ENCODE data around the gene ARFGAP2. TPM values are rescaled to one million over a fixed set of nuclear protein-coding genes. Genes with fewer than 3 reads are reported as not detected.

Gene ARFGAP2
- polyA plus RNA-seq, 1 donor (not counting 4 experiments of a cell fraction or from before 2014, with no cell fraction given) = 51.0 TPM

GRCh38 chr11:47204637-47204989, 27.9 kb upstream of the ARFGAP2 start:
- peak overlapping the region; percentile 63 for H3K4me2 ChIP-seq (ENCODE audit: control insufficient read depth, extremely low read depth, insufficient read depth, low read depth, low read length)
- no peaks in the 10 kb centered on the region for H3K27me3 ChIP-seq (ENCODE audit: control insufficient read depth, extremely low read depth, insufficient read depth, low read length)
- no peaks in the 10 kb centered on the region for H4K20me1 ChIP-seq (ENCODE audit: control insufficient read depth, extremely low read depth, insufficient read depth, low read length)
- peak overlapping the region; percentile 46 for H3K9ac ChIP-seq (ENCODE audit: control insufficient read depth, extremely low read depth, insufficient read depth, low read length)
- no peaks in the 10 kb centered on the region for H3K36me3 ChIP-seq (ENCODE audit: control insufficient read depth in 2 of 2, extremely low read depth in 1 of 2, insufficient read depth in 2 of 2, low read length in 2 of 2)
- TF ChIP-seq EZH2 (IDR thresholded peaks at IDR 0.05; ENCODE audit: low read length) = no peak
- no peak for TF ChIP-seq CTCF (optimal IDR thresholded peaks at IDR 0.05 in 1 of 3, IDR thresholded peaks at IDR 0.05 in 1 of 3, conservative IDR thresholded peaks at IDR 0.05 in 1 of 3; ENCODE audit: extremely low read depth in 1 of 3, insufficient read depth in 2 of 3, low read length in 3 of 3)
- H3K4me1 ChIP-seq (ENCODE audit: control insufficient read depth, extremely low read depth, insufficient read depth, low read length) = peaks cover 16% of the 10 kb centered on the region
- peak overlapping the region; percentile 82 for H3K27ac ChIP-seq (ENCODE audit: control insufficient read depth, insufficient read depth, low read length)
- DNase-seq (ENCODE audit: low read depth, low spot score) = no peak
- peak; percentile 84 for FAIRE-seq
- peak overlapping the region in 2 of 3 experiments; percentile 16 to 51 for H3K4me3 ChIP-seq (ENCODE audit: control insufficient read depth in 2 of 3, extremely low read depth in 1 of 3, insufficient read depth in 2 of 3, low read depth in 1 of 3, low read length in 3 of 3)
- no peaks in the 10 kb centered on the region for H3K9me3 ChIP-seq (ENCODE audit: control insufficient read depth, low read depth, low read length)
- no peaks in the 10 kb centered on the region for H3K79me2 ChIP-seq (ENCODE audit: control insufficient read depth, insufficient read depth, low read length)
- dilution Hi-C loops (cut with MboI; ENCODE audit: extremely low pct_ligation_motif_present, low sequenced_read_pairs) = no loop called here
- no peaks in the 10 kb centered on the region for H3K9me1 ChIP-seq (ENCODE audit: control insufficient read depth, extremely low read depth, insufficient read depth, low read length)
- peak overlapping the region; percentile 72 for H2AFZ ChIP-seq (ENCODE audit: control insufficient read depth, low read length)

GRCh38 chr11:47202576-47202975, 25.9 kb upstream of the ARFGAP2 start:
- H3K79me2 ChIP-seq (ENCODE audit: control insufficient read depth, insufficient read depth, low read length) = no peaks in the 10 kb centered on the region
- H3K4me2 ChIP-seq (ENCODE audit: control insufficient read depth, extremely low read depth, insufficient read depth, low read depth, low read length) = no peak overlapping the region
- FAIRE-seq (no peak), DNase-seq (ENCODE audit: low read depth, low spot score) (no peak)
- TF ChIP-seq CTCF (optimal IDR thresholded peaks at IDR 0.05 in 1 of 3, IDR thresholded peaks at IDR 0.05 in 1 of 3, conservative IDR thresholded peaks at IDR 0.05 in 1 of 3; ENCODE audit: extremely low read depth in 1 of 3, insufficient read depth in 2 of 3, low read length in 3 of 3) (no peak), EZH2 (IDR thresholded peaks at IDR 0.05; ENCODE audit: low read length) (no peak)
- H3K36me3 ChIP-seq (ENCODE audit: control insufficient read depth in 2 of 2, extremely low read depth in 1 of 2, insufficient read depth in 2 of 2, low read length in 2 of 2) = no peaks in the 10 kb centered on the region
- H3K9ac ChIP-seq (ENCODE audit: control insufficient read depth, extremely low read depth, insufficient read depth, low read length) = no peak overlapping the region
- H3K4me1 ChIP-seq (ENCODE audit: control insufficient read depth, extremely low read depth, insufficient read depth, low read length) = peaks cover 16% of the 10 kb centered on the region
- dilution Hi-C loops (cut with MboI; ENCODE audit: extremely low pct_ligation_motif_present, low sequenced_read_pairs) = no loop called here
- no peaks in the 10 kb centered on the region for H3K9me1 ChIP-seq (ENCODE audit: control insufficient read depth, extremely low read depth, insufficient read depth, low read length)
- H3K27ac ChIP-seq (ENCODE audit: control insufficient read depth, insufficient read depth, low read length) = no peak overlapping the region
- H3K4me3 ChIP-seq (ENCODE audit: control insufficient read depth in 2 of 3, extremely low read depth in 1 of 3, insufficient read depth in 2 of 3, low read depth in 1 of 3, low read length in 3 of 3) = no peak overlapping the region
- H3K27me3 ChIP-seq (ENCODE audit: control insufficient read depth, extremely low read depth, insufficient read depth, low read length) = no peaks in the 10 kb centered on the region
- no peak overlapping the region for H2AFZ ChIP-seq (ENCODE audit: control insufficient read depth, low read length)
- no peaks in the 10 kb centered on the region for H3K9me3 ChIP-seq (ENCODE audit: control insufficient read depth, low read depth, low read length)
- H4K20me1 ChIP-seq (ENCODE audit: control insufficient read depth, extremely low read depth, insufficient read depth, low read length) = no peaks in the 10 kb centered on the region
